IMR-90 (cell line): ENCODE results near the gene CKB. TPM values are rescaled to one million over a fixed set of nuclear protein-coding genes. Genes with fewer than 3 reads are reported as not detected.
A peak's percentile ranks its signal among the peaks of the same experiment; 100 is the strongest.

Source experiments
- ATAC-seq: fragments of 200-7000 bp; cut with Tn5 transposase; 2 replicates; pipeline ENCODE4 v1.9.1; 2020; ENCODE audit warnings: low read depth, mild to moderate bottlenecking, moderate library complexity
- BruUV-seq: library from RNA; stranded (reverse); fragments of 400-500 nt; replicated peaks from 2 replicates; lab custom pipeline; 2021; lab: Mats Ljungman, UMichigan
- CTCF ChIA-PET: fragments of 300-600 bp; formaldehyde crosslinking; extraction: SDS; loops from one replicate; lab custom pipeline; 2021; ENCODE audit warnings: antibody characterized with exemption; lab: Yijun Ruan, JAX
- POLR2A ChIA-PET: fragments of 300-600 bp; sonication (Branson Sonifier 250); formaldehyde crosslinking; loops from one replicate; lab custom pipeline; 2022; ENCODE audit warnings: antibody characterized with exemption; ENCODE audit not compliant: unreplicated experiment; lab: Charles Lee
- DNase-seq: peaks from one replicate; pipeline ENCODE4 v3.0.0; 2013
- H2AFZ ChIP-seq: replicated peaks from 2 replicates; pipeline ENCODE3; 2013; ENCODE audit warnings: low read length, mild to moderate bottlenecking; ENCODE audit not compliant: poor library complexity
- H2AK5ac ChIP-seq: 2 replicates; pipeline ENCODE4 v1.6.1; 2013; ENCODE audit warnings: low read depth, low read length, inconsistent platforms
- H2AK9ac ChIP-seq: replicated peaks from 2 replicates; pipeline ENCODE3; 2013; ENCODE audit warnings: mild to moderate bottlenecking, low read depth, low read length, moderate library complexity; ENCODE audit not compliant: poor library complexity
- H2BK120ac ChIP-seq: 2 replicates; pipeline ENCODE4 v1.6.1; 2013; ENCODE audit warnings: low read depth, low read length, inconsistent platforms
- H2BK15ac ChIP-seq: 3 replicates; pipeline ENCODE4 v1.6.1; 2013; ENCODE audit warnings: low read depth, low read length, inconsistent platforms
- H2BK20ac ChIP-seq: 2 replicates; pipeline ENCODE4 v1.6.1; 2013; ENCODE audit warnings: low read depth, mild to moderate bottlenecking, inconsistent platforms, low read length, moderate library complexity
- H2BK5ac ChIP-seq: 2 replicates; pipeline ENCODE4 v1.6.1; 2013; ENCODE audit warnings: mild to moderate bottlenecking, low read depth, low read length, inconsistent platforms; ENCODE audit not compliant: poor library complexity, severe bottlenecking
- H3K14ac ChIP-seq: replicated peaks from 2 replicates; pipeline ENCODE4 v1.6.1; 2013; ENCODE audit warnings: low read depth, low read length, inconsistent platforms
- H3K18ac ChIP-seq: 2 replicates; pipeline ENCODE4 v1.6.1; 2013; ENCODE audit warnings: low read depth, low read length, control low read depth
- H3K23ac ChIP-seq: 2 replicates; pipeline ENCODE4 v1.6.1; 2013; ENCODE audit warnings: low read depth, low read length, inconsistent platforms
- H3K27ac ChIP-seq: 2 replicates; pipeline ENCODE4 v1.5.1; 2013; ENCODE audit warnings: mild to moderate bottlenecking, control low read depth, low read length; ENCODE audit not compliant: insufficient read depth
- H3K27me3 ChIP-seq: 2 replicates; pipeline ENCODE4 v1.6.1; 2013; ENCODE audit warnings: low read length; ENCODE audit not compliant: control insufficient read depth, insufficient read depth
- H3K36me3 ChIP-seq: 2 replicates; pipeline ENCODE4 v1.6.1; 2013; ENCODE audit warnings: low read length, mixed read lengths; ENCODE audit not compliant: control insufficient read depth, insufficient read depth
- H3K4ac ChIP-seq: 2 replicates; pipeline ENCODE4 v1.6.1; 2013; ENCODE audit warnings: low read depth, low read length, inconsistent platforms
- H3K4me1 ChIP-seq: 2 replicates; pipeline ENCODE4 v1.6.1; 2013; ENCODE audit warnings: low read length, mixed read lengths; ENCODE audit not compliant: control insufficient read depth, insufficient read depth
- H3K4me2 ChIP-seq: 2 replicates; pipeline ENCODE4 v1.6.1; 2013; ENCODE audit warnings: low read depth, mild to moderate bottlenecking, control low read depth, low read length, moderate library complexity
- H3K4me3 ChIP-seq: 2 replicates; pipeline ENCODE4 v1.5.1; 2013; ENCODE audit warnings: low read depth, mild to moderate bottlenecking, control low read depth, low read length, moderate library complexity; ENCODE audit not compliant: insufficient read depth
- H3K56ac ChIP-seq: 2 replicates; pipeline ENCODE4 v1.6.1; 2013; ENCODE audit warnings: low read length, inconsistent platforms; ENCODE audit not compliant: insufficient read depth; ENCODE audit errors: extremely low read depth
- H3K79me1 ChIP-seq, 2 experiments: 2 replicates each; pipeline ENCODE4 v1.6.1; 2013; ENCODE audit warnings: low read length in 2 of 2, inconsistent platforms in 1 of 2, low read depth in 1 of 2
- H3K9ac ChIP-seq: 2 replicates; pipeline ENCODE4 v1.6.1; 2013; ENCODE audit warnings: low read depth, low read length, control low read depth
- H3K9me1 ChIP-seq: 2 replicates; pipeline ENCODE4 v1.6.1; 2013; ENCODE audit warnings: low read length, inconsistent platforms; ENCODE audit not compliant: insufficient read depth
- H3K9me3 ChIP-seq: 2 replicates; pipeline ENCODE4 v1.6.1; 2013; ENCODE audit warnings: low read length; ENCODE audit not compliant: control insufficient read depth, insufficient read depth
- H4K20me1 ChIP-seq: 2 replicates; pipeline ENCODE4 v1.6.1; 2013; ENCODE audit warnings: low read length, inconsistent platforms; ENCODE audit not compliant: insufficient read depth
- H4K5ac ChIP-seq: 2 replicates; pipeline ENCODE4 v1.6.1; 2013; ENCODE audit warnings: mild to moderate bottlenecking, low read depth, low read length, control low read depth
- H4K8ac ChIP-seq, 2 experiments: 2 replicates each; pipeline ENCODE4 v1.6.1; 2013; ENCODE audit warnings: low read depth in 2 of 2, low read length in 2 of 2, control low read depth in 1 of 2, inconsistent platforms in 1 of 2
- H4K91ac ChIP-seq: 2 replicates; pipeline ENCODE4 v1.6.1; 2013; ENCODE audit warnings: low read depth, low read length, inconsistent platforms; ENCODE audit not compliant: insufficient read depth
- CHD1 ChIP-seq: IDR thresholded peaks from 2 replicates; pipeline ENCODE4 v1.6.1; 2012; ENCODE audit warnings: low read depth, low read length, improper control_type of control experiment
- ELK1 ChIP-seq: fragments of 150-350 bp; IDR thresholded peaks from 2 replicates; pipeline ENCODE4 v1.6.1; 2016; ENCODE audit warnings: low read depth, mild to moderate bottlenecking, low read length, moderate library complexity, borderline replicate concordance
- MAZ ChIP-seq: IDR thresholded peaks from 2 replicates; pipeline ENCODE4 v1.6.1; 2012; ENCODE audit warnings: low read depth, mild to moderate bottlenecking, low read length, improper control_type of control experiment, moderate library complexity, borderline replicate concordance
- NFE2L2 ChIP-seq: fragments of 150-350 bp; IDR thresholded peaks from 2 replicates; pipeline ENCODE4 v1.6.1; 2016; ENCODE audit warnings: low read depth, mild to moderate bottlenecking, low read length
- SMC3 ChIP-seq: fragments of 150-350 bp; IDR thresholded peaks from 2 replicates; pipeline ENCODE4 v1.6.1; 2016; ENCODE audit warnings: low read depth, mild to moderate bottlenecking, antibody characterized with exemption, low read length, moderate library complexity
- WGBS, 2 experiments: methylation state at CpG; one replicate each; pipeline versions ENCODE4 v1.1.5 to v1.1.7; 2013; ENCODE audit warnings: missing lambda C conversion rate in 2 of 2; ENCODE audit not compliant: insufficient read length in 1 of 2; ENCODE audit errors: extremely low coverage in 2 of 2; 5-methylcytosine and 5-hydroxymethylcytosine counted together
- dilution Hi-C: fragments of 300-500 bp; cut with HindIII; formaldehyde crosslinking; loops from one replicate; pipeline ENCODE4 v1.14.3; 2018; ENCODE audit warnings: low sequenced_read_pairs; ENCODE audit not compliant: unreplicated experiment
- in situ Hi-C: fragments of 300-500 bp; cut with MboI; formaldehyde crosslinking; loops from 3 replicates; pipeline ENCODE4 v1.14.3; 2019; ENCODE audit warnings: low sequenced_read_pairs, inconsistent platforms, mixed read lengths
- intact Hi-C: fragments of 100-400 bp; cut with micrococcal nuclease; formaldehyde crosslinking; loops from 2 replicates; pipeline ENCODE4 v1.10.0; 2022
- polyA plus RNA-seq, 3 experiments: library from polyadenylated mRNA; depleted of rRNA; stranded (reverse); fragments of >200 nt; gene quantifications; 2 replicates each; pipeline ENCODE4 v1.2.3, GENCODE V29; 2012; ENCODE audit warnings: low replicate concordance in 1 of 3
- total RNA-seq: library from RNA; depleted of rRNA; stranded (reverse); fragments of >200 nt; gene quantifications from 2 replicates; pipeline ENCODE4 v1.2.3, GENCODE V29; 2012

The CKB gene
- total and polyA plus RNA-seq, 2 of the 4 experiments (the other 2 are of a cell fraction) = 17.7 to 82.6 TPM

- POLR2A ChIA-PET = interaction anchor here (0.5 kb wide), 1 partner anchor 831 kb away, joined by 3 read pairs; no protein-coding TSS in a partner anchor
- H2AK5ac ChIP-seq = peak overlapping the region; percentile 33; the same call in 1 of the 2 replicates
- peak overlapping the region; percentile 10 for H2BK5ac ChIP-seq
- peak overlapping the region in 1 of 2 experiments; percentile 47; a peak in 1 of 4 replicates for H4K8ac ChIP-seq
- BruUV-seq = no TSS peak
- DNase-seq (no peak), ATAC-seq (no peak)
- H3K4me1 ChIP-seq = peaks cover 20% of the 10 kb centered on the region
- no peak overlapping the region; the same call in 2 of the 3 replicates for H2BK15ac ChIP-seq
- CTCF ChIA-PET = interaction anchor here (1.4 kb wide), 1 partner anchor 38 kb away, joined by 3 read pairs; no protein-coding TSS in a partner anchor
- dilution Hi-C loops = no loop called here
- no peak overlapping the region for H4K91ac ChIP-seq
- peaks cover 58% of the 10 kb centered on the region for H4K20me1 ChIP-seq
- in situ Hi-C loops = no loop called here
- H3K23ac ChIP-seq = peak overlapping the region; percentile 85
- H2AK9ac ChIP-seq = no peak overlapping the region
- 48% methylated on average over 9 of the region's 15 CpGs; no CpG with 5 or more reads in 1 of the 2 experiments for WGBS, 2 experiments
- peak overlapping the region; percentile 29; the same call in 1 of the 2 replicates for H3K18ac ChIP-seq
- no peaks in the 10 kb centered on the region for H3K27me3 ChIP-seq
- H3K9me3 ChIP-seq = no peaks in the 10 kb centered on the region
- H2AFZ ChIP-seq = no peak overlapping the region
- 0 out of 2 replicates have a peak overlapping the region, but pooled peaks have one; percentile 44 for H3K27ac ChIP-seq
- peaks cover 7% of the 10 kb centered on the region for H3K9me1 ChIP-seq
- H3K14ac ChIP-seq = peak overlapping the region; percentile 41; the same call in 1 of the 2 replicates
- peak overlapping the region; percentile 64 for H4K5ac ChIP-seq
- peak overlapping the region; percentile 39; the same call in 1 of the 2 replicates for H3K4ac ChIP-seq
- no peak overlapping the region for H3K9ac ChIP-seq
- peaks cover 22 to 68% of the 10 kb centered on the region in 2 experiments for H3K79me1 ChIP-seq
- H2BK20ac ChIP-seq = no peak overlapping the region
- intact Hi-C loops = no loop called here
- H3K56ac ChIP-seq = no peak overlapping the region
- peaks cover 15% of the 10 kb centered on the region for H3K36me3 ChIP-seq
- no peak for TF ChIP-seq CHD1
- TF ChIP-seq ELK1 = no peak
- TF ChIP-seq SMC3 = no peak
- no peak for TF ChIP-seq MAZ
- TF ChIP-seq NFE2L2 = no peak
- H3K4me2 ChIP-seq = peak overlapping the region; percentile 53
- no peak overlapping the region for H3K4me3 ChIP-seq
- H2BK120ac ChIP-seq = no peak overlapping the region
Observed at GRCh38 chr14:103556946-103557758, 34.5 kb upstream of the CKB start.
